22Rv1 (cell line): ENCODE results near the gene PPP2R3A.

Experiments
- CTCF ChIP-seq: fragments of 450-650 bp; IDR thresholded peaks from 2 replicates; pipeline ENCODE4 v1.5.1; 2017; ENCODE audit warnings: mild to moderate bottlenecking
- ZFX ChIP-seq: fragments of 450-650 bp; IDR thresholded peaks from 2 replicates; pipeline ENCODE4 v1.6.1; 2017; ENCODE audit warnings: antibody characterized with exemption, borderline replicate concordance

- TF ChIP-seq CTCF (no peak), ZFX (no peak)
These were observed 169.7 kb downstream of the PPP2R3A start for GRCh38 chr3:136135039-136135802.
